Measurements from ENCODE around the gene CALN1.

CALN1 gene

GRCh38 chr7:72016574-72016973 lies 395.6 kb downstream of the CALN1 start:
- no peak for DNase-seq
- no peak for ATAC-seq (replicated peaks)
- H3K9me3 Mint-ChIP-seq: no peaks in the 10 kb centered on the region
- H3K4me1 Mint-ChIP-seq: no peaks in the 10 kb centered on the region
- H3K27me3 Mint-ChIP-seq: no peaks in the 10 kb centered on the region
- no peak overlapping the region for H3K27ac Mint-ChIP-seq
- H3K4me3 Mint-ChIP-seq: no peak overlapping the region
- no peaks in the 10 kb centered on the region for H3K36me3 Mint-ChIP-seq

DNA sequence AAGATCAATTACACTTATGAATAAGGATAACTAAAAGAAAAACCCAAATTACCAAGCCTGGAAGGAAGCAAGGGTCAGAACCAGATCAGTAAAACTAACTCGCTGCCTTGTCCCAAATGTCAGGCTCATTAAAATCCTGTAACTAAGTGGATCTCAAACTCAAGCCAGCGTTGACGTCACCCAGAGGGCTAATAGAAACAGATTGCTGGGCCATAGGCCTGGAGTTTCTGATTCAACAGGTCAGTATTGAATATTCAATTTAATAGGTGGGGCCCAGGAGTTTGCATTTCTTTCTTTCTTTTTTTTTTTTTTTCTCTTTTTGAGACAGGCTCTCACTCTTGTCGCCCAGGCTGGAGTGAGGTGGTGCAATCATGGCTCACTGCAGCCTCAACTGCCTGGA lies 397.0 kb downstream of the CALN1 start:
- Mint-ChIP-seq H3K4me3 (no peak overlapping the region), H3K9me3 (no peaks in the 10 kb centered on the region), H3K36me3 (no peaks in the 10 kb centered on the region), H3K27ac (no peak overlapping the region), H3K27me3 (no peaks in the 10 kb centered on the region), H3K4me1 (no peaks in the 10 kb centered on the region)
- ATAC-seq (replicated peaks) (no peak), DNase-seq (no peak)

- no peaks in the 10 kb centered on the region for H3K27me3 Mint-ChIP-seq
- no peaks in the 10 kb centered on the region for H3K36me3 Mint-ChIP-seq
- DNase-seq (no peak), ATAC-seq (replicated peaks) (no peak)
- peaks cover 2 to 4% of the 10 kb centered on the region in 2 donors for H3K9me3 Mint-ChIP-seq
- no peak overlapping the region for H3K4me3 Mint-ChIP-seq
- no peak overlapping the region for H3K27ac Mint-ChIP-seq
- H3K4me1 Mint-ChIP-seq: no peaks in the 10 kb centered on the region
Measured at GRCh38 chr7:72007018-72007417, 405.1 kb downstream of the CALN1 start.

- H3K4me3 Mint-ChIP-seq: no peak overlapping the region
- ATAC-seq (replicated peaks) (no peak), DNase-seq (no peak)
- no peak overlapping the region for H3K27ac Mint-ChIP-seq
- no peaks in the 10 kb centered on the region for H3K4me1 Mint-ChIP-seq
- H3K36me3 Mint-ChIP-seq: no peaks in the 10 kb centered on the region
- no peaks in the 10 kb centered on the region for H3K9me3 Mint-ChIP-seq
- H3K27me3 Mint-ChIP-seq: no peaks in the 10 kb centered on the region
Measured at GRCh38 chr7:72003236-72003635, 408.9 kb downstream of the CALN1 start.

GRCh38 chr7:71996141-71996540 lies 416.0 kb downstream of the CALN1 start:
- DNase-seq: no peak
- ATAC-seq (replicated peaks): no peak
- peaks cover 0 to 1% of the 10 kb centered on the region in 2 donors for H3K36me3 Mint-ChIP-seq
- no peak overlapping the region for H3K27ac Mint-ChIP-seq
- peaks cover 2 to 4% of the 10 kb centered on the region in 2 donors for H3K9me3 Mint-ChIP-seq
- H3K27me3 Mint-ChIP-seq: no peaks in the 10 kb centered on the region
- no peak overlapping the region for H3K4me3 Mint-ChIP-seq
- no peaks in the 10 kb centered on the region for H3K4me1 Mint-ChIP-seq

GRCh38 chr7:71995111-71995510 lies 417.0 kb downstream of the CALN1 start:
- no peaks in the 10 kb centered on the region for H3K27me3 Mint-ChIP-seq
- H3K27ac Mint-ChIP-seq: no peak overlapping the region
- H3K36me3 Mint-ChIP-seq: peaks cover 0 to 1% of the 10 kb centered on the region in 2 donors
- DNase-seq (no peak), ATAC-seq (replicated peaks) (no peak)
- H3K9me3 Mint-ChIP-seq: peaks cover 2 to 4% of the 10 kb centered on the region in 2 donors
- H3K4me1 Mint-ChIP-seq: no peaks in the 10 kb centered on the region
- H3K4me3 Mint-ChIP-seq: no peak overlapping the region

DNA sequence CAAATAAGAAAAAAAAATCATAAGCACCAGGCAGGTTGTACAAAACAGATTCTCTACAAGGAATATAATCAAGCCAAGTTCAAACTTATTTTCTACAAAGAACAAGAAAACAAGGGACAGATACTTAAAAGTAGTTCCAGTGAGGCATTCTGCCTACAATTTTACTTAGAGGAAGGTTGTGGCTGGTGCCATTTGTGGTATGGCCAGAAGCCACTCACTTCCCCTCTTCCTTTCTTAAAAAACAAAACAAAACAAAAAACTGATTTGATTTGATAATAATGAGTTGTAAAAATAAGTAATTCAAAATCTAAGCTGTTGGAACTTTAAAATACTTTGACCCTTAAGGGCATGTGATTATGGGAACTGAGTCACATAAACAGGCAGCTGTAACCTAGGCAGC lies 420.6 kb downstream of the CALN1 start:
- H3K27ac Mint-ChIP-seq: no peak overlapping the region
- ATAC-seq (replicated peaks): no peak
- DNase-seq: no peak
- peaks cover 0 to 4% of the 10 kb centered on the region in 2 donors for H3K9me3 Mint-ChIP-seq
- peaks cover 0 to 5% of the 10 kb centered on the region in 2 donors for H3K27me3 Mint-ChIP-seq
- H3K36me3 Mint-ChIP-seq: no peaks in the 10 kb centered on the region
- no peak overlapping the region for H3K4me3 Mint-ChIP-seq
- no peaks in the 10 kb centered on the region for H3K4me1 Mint-ChIP-seq

DNA sequence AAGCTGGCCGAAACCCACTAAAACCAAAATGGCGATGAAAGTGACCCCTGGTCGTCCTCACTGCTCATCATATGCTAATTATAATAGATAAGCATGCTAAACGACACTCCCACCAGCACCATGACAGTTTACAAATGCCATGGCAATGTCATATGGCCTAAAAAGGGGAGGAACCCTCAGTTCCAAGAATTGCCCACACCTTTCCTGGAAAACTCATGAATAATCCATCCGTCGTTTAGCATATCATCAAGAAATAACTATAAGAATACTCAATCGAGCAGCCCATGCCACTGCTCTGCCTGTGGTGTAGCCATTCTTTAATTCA lies 422.0 kb downstream of the CALN1 start:
- Mint-ChIP-seq H3K36me3 (no peaks in the 10 kb centered on the region), H3K4me3 (no peak overlapping the region), H3K4me1 (no peaks in the 10 kb centered on the region), H3K27ac (no peak overlapping the region), H3K9me3 (peaks cover 0 to 4% of the 10 kb centered on the region in 2 donors), H3K27me3 (peaks cover 0 to 5% of the 10 kb centered on the region in 2 donors)
- DNase-seq (no peak), ATAC-seq (replicated peaks) (no peak)

GRCh38 chr7:71988201-71988600 lies 423.9 kb downstream of the CALN1 start:
- H3K36me3 Mint-ChIP-seq: no peaks in the 10 kb centered on the region
- no peaks in the 10 kb centered on the region for H3K4me1 Mint-ChIP-seq
- H3K4me3 Mint-ChIP-seq: no peak overlapping the region
- no peak overlapping the region for H3K27ac Mint-ChIP-seq
- DNase-seq (no peak), ATAC-seq (replicated peaks) (no peak)
- H3K9me3 Mint-ChIP-seq: peaks cover 0 to under 1% of the 10 kb centered on the region in 2 donors
- H3K27me3 Mint-ChIP-seq: peaks cover 0 to 5% of the 10 kb centered on the region in 2 donors

- H3K4me1 Mint-ChIP-seq: peaks cover 2 to 4% of the 10 kb centered on the region in 2 donors
- no peaks in the 10 kb centered on the region for H3K36me3 Mint-ChIP-seq
- H3K27me3 Mint-ChIP-seq: peaks cover 0 to 5% of the 10 kb centered on the region in 2 donors
- no peak overlapping the region for H3K4me3 Mint-ChIP-seq
- no peak overlapping the region for H3K27ac Mint-ChIP-seq
- ATAC-seq (replicated peaks) (no peak), DNase-seq (no peak)
- peaks cover 0 to 3% of the 10 kb centered on the region in 2 donors for H3K9me3 Mint-ChIP-seq
Measured at GRCh38 chr7:71987200-71987767, 424.9 kb downstream of the CALN1 start.

- Mint-ChIP-seq H3K9me3 (peaks cover 0 to 3% of the 10 kb centered on the region in 2 donors), H3K27me3 (peaks cover 0 to 5% of the 10 kb centered on the region in 2 donors), H3K36me3 (no peaks in the 10 kb centered on the region), H3K27ac (no peak overlapping the region), H3K4me1 (peaks cover 2 to 11% of the 10 kb centered on the region in 2 donors), H3K4me3 (no peak overlapping the region)
- ATAC-seq (replicated peaks) (no peak), DNase-seq (no peak)
Measured at GRCh38 chr7:71984348-71984747, 427.8 kb downstream of the CALN1 start.

DNA sequence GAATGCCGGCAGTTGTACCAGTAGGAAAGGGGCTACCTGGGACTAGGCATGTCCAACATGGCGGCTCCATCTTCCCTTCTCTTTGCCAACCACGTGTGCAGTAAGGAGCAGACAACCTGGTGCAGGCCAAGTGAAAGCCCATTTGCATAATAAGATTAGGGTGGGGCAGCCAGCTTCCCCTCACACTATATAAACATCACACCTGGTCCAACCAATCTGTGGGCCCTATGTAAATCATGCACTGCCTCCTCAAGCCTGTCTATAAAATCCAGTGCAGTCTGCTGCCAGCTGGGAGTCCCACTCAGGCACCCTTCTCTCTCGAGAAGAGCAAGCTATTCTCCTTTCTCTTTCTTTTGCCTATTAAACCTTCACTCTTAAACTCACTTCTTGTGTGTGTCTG lies 429.3 kb downstream of the CALN1 start:
- peaks cover 2 to 11% of the 10 kb centered on the region in 2 donors for H3K4me1 Mint-ChIP-seq
- no peak overlapping the region for H3K27ac Mint-ChIP-seq
- peaks cover 0 to 3% of the 10 kb centered on the region in 2 donors for H3K9me3 Mint-ChIP-seq
- H3K4me3 Mint-ChIP-seq: no peak overlapping the region
- no peaks in the 10 kb centered on the region for H3K36me3 Mint-ChIP-seq
- no peak for DNase-seq
- no peak for ATAC-seq (replicated peaks)
- peaks cover 0 to 5% of the 10 kb centered on the region in 2 donors for H3K27me3 Mint-ChIP-seq

- ATAC-seq (replicated peaks) (no peak), DNase-seq (no peak)
- Mint-ChIP-seq H3K4me1 (peaks cover 0 to 4% of the 10 kb centered on the region in 2 donors), H3K27me3 (no peaks in the 10 kb centered on the region), H3K27ac (no peak overlapping the region), H3K9me3 (peaks cover 0 to 4% of the 10 kb centered on the region in 2 donors), H3K36me3 (no peaks in the 10 kb centered on the region), H3K4me3 (no peak overlapping the region)
Measured at GRCh38 chr7:71976645-71977044, 435.5 kb downstream of the CALN1 start.

DNA sequence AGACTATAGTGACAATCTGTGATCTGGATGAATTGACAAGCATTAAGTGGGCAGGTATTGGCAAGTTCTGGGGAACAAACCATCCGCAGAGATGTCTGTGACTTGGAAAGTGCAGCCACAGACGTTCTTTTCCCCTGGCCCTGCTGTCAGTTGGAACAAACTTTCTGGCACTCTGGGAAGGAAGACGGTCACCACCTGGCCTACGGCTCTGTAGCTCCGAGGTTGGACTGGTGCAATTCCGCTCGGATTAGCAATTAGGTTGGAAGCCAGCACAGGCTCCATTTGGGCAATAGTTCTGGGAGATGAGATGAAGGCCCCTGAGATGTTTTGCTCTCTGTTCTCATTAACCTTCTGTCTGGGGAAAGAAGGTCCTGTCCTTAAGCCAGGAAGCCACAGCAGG lies 437.5 kb downstream of the CALN1 start:
- DNase-seq (no peak), ATAC-seq (replicated peaks) (no peak)
- Mint-ChIP-seq H3K4me3 (no peak overlapping the region), H3K4me1 (no peaks in the 10 kb centered on the region), H3K36me3 (no peaks in the 10 kb centered on the region), H3K27me3 (no peaks in the 10 kb centered on the region), H3K9me3 (peaks cover 0 to 4% of the 10 kb centered on the region in 2 donors), H3K27ac (no peak overlapping the region)

- peaks cover 0 to 4% of the 10 kb centered on the region in 2 donors for H3K9me3 Mint-ChIP-seq
- no peak overlapping the region for H3K4me3 Mint-ChIP-seq
- H3K4me1 Mint-ChIP-seq: no peaks in the 10 kb centered on the region
- no peaks in the 10 kb centered on the region for H3K27me3 Mint-ChIP-seq
- ATAC-seq (replicated peaks): no peak
- H3K36me3 Mint-ChIP-seq: no peaks in the 10 kb centered on the region
- no peak for DNase-seq
- no peak overlapping the region for H3K27ac Mint-ChIP-seq
Measured at GRCh38 chr7:71972534-71972933, 439.6 kb downstream of the CALN1 start.

DNA sequence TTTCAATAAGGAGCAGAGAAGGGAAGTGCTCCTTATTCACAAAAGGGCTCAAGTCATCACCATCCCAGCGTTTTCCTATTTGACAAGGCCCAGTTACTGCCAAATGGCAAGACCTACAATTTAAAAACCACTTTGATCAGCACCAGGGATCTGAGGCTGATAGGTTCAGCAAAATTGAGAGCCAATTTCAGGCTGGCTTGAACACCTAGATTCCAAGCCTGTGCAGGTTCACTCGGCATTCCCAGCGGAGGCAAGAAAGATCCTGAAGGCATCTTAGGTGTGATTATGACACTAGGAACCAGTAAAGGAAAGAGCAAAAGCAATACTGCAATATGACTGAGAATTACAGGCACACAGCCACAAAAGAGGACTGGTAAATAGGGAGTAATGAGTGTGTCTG lies 441.4 kb downstream of the CALN1 start:
- ATAC-seq (replicated peaks): no peak
- no peak for DNase-seq
- Mint-ChIP-seq H3K36me3 (no peaks in the 10 kb centered on the region), H3K4me3 (no peak overlapping the region), H3K27ac (no peak overlapping the region), H3K27me3 (no peaks in the 10 kb centered on the region), H3K9me3 (no peaks in the 10 kb centered on the region), H3K4me1 (no peaks in the 10 kb centered on the region)
